K562 (cell line): Measurements from ENCODE around the gene PDE2A. TPM values are rescaled to one million over a fixed set of nuclear protein-coding genes. Genes with fewer than 3 reads are reported as not detected.

Experiments
- ATAC-seq: fragments of 200-7000 bp; cut with Tn5 transposase; 3 replicates; pipeline ENCODE4 v1.9.1; 2020; ENCODE audit warnings: moderate library complexity
- BruUV-seq: library from RNA; stranded (reverse); fragments of 400-500 nt; replicated peaks from 2 replicates; lab custom pipeline; 2021; lab: Mats Ljungman, UMichigan
- CTCF ChIA-PET: fragments of 300-600 bp; formaldehyde crosslinking; extraction: SDS; loops from one replicate; lab custom pipeline; 2021; ENCODE audit warnings: low intra/inter-chr PET ratio; lab: Yijun Ruan, JAX
- POLR2A ChIA-PET: fragments of 300-600, 350-650 bp; sonication (Branson Sonifier 250); formaldehyde crosslinking; extraction: SDS; loops from one replicate; lab custom pipeline; 2021; ENCODE audit warnings: antibody characterized with exemption, inconsistent platforms; lab: Yijun Ruan, JAX
- DNase-seq, 4 experiments: peaks; one replicate each; pipeline versions ENCODE4 v3.0.0 to v3.0.0-alpha.2; 2011 to 2018; ENCODE audit warnings: low spot score in 3 of 4, mixed read lengths in 3 of 4; ENCODE audit errors: extremely low read depth in 1 of 4
- FAIRE-seq: peaks from 2 replicates; lab custom pipeline; 2011; peaks lifted over from hg19 to GRCh38; lab: Jason Lieb, UNC
- H2AFZ ChIP-seq: 2 replicates; pipeline ENCODE4 v1.6.0; 2011; ENCODE audit warnings: low read depth, low read length, control low read depth, inconsistent platforms
- H3K27ac ChIP-seq: fragments of 200-600 bp; 3 replicates; pipeline ENCODE4 v1.8.0; 2011; ENCODE audit warnings: low read depth, mild to moderate bottlenecking, control low read depth, inconsistent platforms, low read length, moderate library complexity, mixed read lengths; ENCODE audit errors: extremely low read depth
- H3K27me3 ChIP-seq, 2 experiments: fragments of 300-600 bp in 1 of 2; 2 replicates in 1 of 2; 3 replicates in 1 of 2; pipeline versions ENCODE4 v1.6.0 to v1.8.0; 2011; ENCODE audit warnings: inconsistent platforms in 2 of 2, low read length in 2 of 2, mild to moderate bottlenecking in 1 of 2, mixed read lengths in 1 of 2, moderate library complexity in 1 of 2; ENCODE audit not compliant: control insufficient read depth in 2 of 2, insufficient read depth in 2 of 2
- H3K36me3 ChIP-seq: fragments of 300-600 bp; 3 replicates; pipeline ENCODE4 v1.8.0; 2011; ENCODE audit warnings: mild to moderate bottlenecking, low read length, inconsistent platforms; ENCODE audit not compliant: control insufficient read depth, insufficient read depth
- H3K4me1 ChIP-seq, 2 experiments: fragments of 200-600 bp in 1 of 2; replicated peaks in 1 of 2; 2 replicates in 1 of 2; 3 replicates in 1 of 2; pipeline versions ENCODE4 v1.5.1 to v1.8.0; 2011; ENCODE audit warnings: inconsistent platforms in 2 of 2, low read length in 2 of 2, mild to moderate bottlenecking in 1 of 2, mixed read lengths in 1 of 2, moderate library complexity in 1 of 2; ENCODE audit not compliant: control insufficient read depth in 2 of 2, insufficient read depth in 2 of 2
- H3K4me2 ChIP-seq: 2 replicates; pipeline ENCODE4 v1.6.1; 2011; ENCODE audit warnings: low read length, control low read depth, inconsistent platforms, mixed read lengths; ENCODE audit not compliant: insufficient read depth
- H3K4me3 ChIP-seq: fragments of 200-600 bp; sonication (generic), shearing (Covaris generic); 2 replicates; pipeline ENCODE4 v1.5.1; 2016; ENCODE audit warnings: control low read depth, inconsistent platforms
- H3K79me2 ChIP-seq: fragments of 200-600 bp; 3 replicates; pipeline ENCODE4 v1.8.0; 2011; ENCODE audit warnings: low read length, inconsistent platforms; ENCODE audit not compliant: control insufficient read depth, insufficient read depth
- H3K9ac ChIP-seq, 2 experiments: 2 replicates each; pipeline versions ENCODE4 v1.6.0 to v1.6.1; 2011; ENCODE audit warnings: low read depth in 2 of 2, low read length in 2 of 2, control low read depth in 1 of 2, inconsistent platforms in 1 of 2, mild to moderate bottlenecking in 1 of 2, mixed read lengths in 1 of 2; ENCODE audit not compliant: insufficient read depth in 1 of 2
- H3K9me1 ChIP-seq: one replicate; pipeline ENCODE4 v1.6.0; 2011; ENCODE audit warnings: inconsistent platforms, mild to moderate bottlenecking, low read length, moderate library complexity; ENCODE audit not compliant: control insufficient read depth, insufficient read depth
- H3K9me3 ChIP-seq: replicated peaks from 2 replicates; pipeline ENCODE4 v1.5.1; 2011; ENCODE audit warnings: low read depth, low read length, inconsistent platforms; ENCODE audit not compliant: control insufficient read depth, insufficient read depth
- H4K20me1 ChIP-seq: replicated peaks from 2 replicates; pipeline ENCODE4 v1.6.1; 2011; ENCODE audit warnings: low read length, inconsistent platforms, mixed read lengths; ENCODE audit not compliant: control insufficient read depth, insufficient read depth
- ADNP ChIP-seq: fragments of 200-800 bp; sonication (Bioruptor generic); IDR thresholded peaks from 2 replicates; pipeline ENCODE4 v1.6.1; 2016; ENCODE audit warnings: missing genetic modification characterization, missing compliant biosample characterization
- BRD9 ChIP-seq: fragments of 450-650 bp; IDR thresholded peaks from 2 replicates; pipeline ENCODE4 v1.6.1; 2018; ENCODE audit warnings: low read depth; ENCODE audit not compliant: partially characterized antibody
- BRF1 ChIP-seq: IDR thresholded peaks from 3 replicates; pipeline ENCODE4 v1.6.1; 2011; ENCODE audit warnings: borderline replicate concordance, mild to moderate bottlenecking; ENCODE audit not compliant: insufficient read length; ENCODE audit errors: extremely low read depth
- CBX5 ChIP-seq: IDR thresholded peaks from 2 replicates; pipeline ENCODE4 v1.6.1; 2014; ENCODE audit warnings: low read depth, borderline replicate concordance
- CBX8 ChIP-seq: fragments of 200-600 bp; sonication (generic); IDR thresholded peaks from 2 replicates; pipeline ENCODE4 v1.6.1; 2012; ENCODE audit warnings: borderline replicate concordance, mixed run types, low read depth, mild to moderate bottlenecking, moderate library complexity, mixed read lengths, low read length, control low read depth, inconsistent platforms; ENCODE audit not compliant: poor library complexity, severe bottlenecking; ENCODE audit errors: extremely low read depth
- ELK3 ChIP-seq: fragments of 450-650 bp; formaldehyde crosslinking; IDR thresholded peaks from 2 replicates; pipeline ENCODE4 v1.4.0; 2020; ENCODE audit warnings: mild to moderate bottlenecking
- MEIS2 ChIP-seq: fragments of 450-650 bp; IDR thresholded peaks from 2 replicates; pipeline ENCODE4 v1.6.1; 2014; ENCODE audit warnings: mild to moderate bottlenecking; ENCODE audit not compliant: partially characterized antibody
- MTA3 ChIP-seq: fragments of 450-650 bp; formaldehyde crosslinking; IDR thresholded peaks from 2 replicates; pipeline ENCODE4 v1.6.1; 2017; ENCODE audit warnings: mild to moderate bottlenecking, borderline replicate concordance
- SMC3 ChIP-seq: conservative IDR thresholded peaks from 2 replicates; pipeline ENCODE4 v1.6.1; 2011; ENCODE audit warnings: low read depth, low read length, improper control_type of control experiment; ENCODE audit not compliant: insufficient read depth
- SP2 ChIP-seq: IDR thresholded peaks from 2 replicates; pipeline ENCODE4 v1.6.1; 2011; ENCODE audit warnings: mild to moderate bottlenecking, low read depth, low read length, moderate library complexity; ENCODE audit not compliant: poor library complexity, severe bottlenecking; ENCODE audit errors: extremely low read depth
- TCF7 ChIP-seq: sonication (generic); IDR thresholded peaks from 2 replicates; pipeline ENCODE4 v1.6.1; 2016; ENCODE audit warnings: antibody characterized with exemption, borderline replicate concordance
- ZNF217 ChIP-seq: sonication (generic); formaldehyde crosslinking; IDR thresholded peaks from 2 replicates; pipeline ENCODE4 v1.8.0; 2022; ENCODE audit warnings: mild to moderate bottlenecking, missing genetic modification reagents
- ZNF324 ChIP-seq: fragments of 250-450 bp; sonication (Bioruptor Pico); IDR thresholded peaks from 2 replicates; pipeline ENCODE4 v1.4.0; 2020; ENCODE audit warnings: mild to moderate bottlenecking
- ZNF740 ChIP-seq, 3 experiments: fragments of 200-800 bp in 1 of 3; sonication (Bioruptor generic) in 1 of 3; sonication (generic) in 1 of 3; formaldehyde crosslinking in 1 of 3; IDR thresholded peaks; 2 replicates each; pipeline versions ENCODE4 v1.6.1 to v1.8.0; 2016 to 2022; ENCODE audit warnings: mild to moderate bottlenecking in 2 of 3, missing compliant biosample characterization in 2 of 3, missing genetic modification characterization in 2 of 3, missing genetic modification reagents in 1 of 3
- ZNF79 ChIP-seq: fragments of 250-450 bp; sonication (Bioruptor Pico); IDR thresholded peaks from 2 replicates; pipeline ENCODE4 v1.4.0; 2020; ENCODE audit warnings: low read depth, mild to moderate bottlenecking, moderate library complexity
- WGBS: fragments of 100-300 bp; shearing (Covaris generic); methylation state at CpG from one replicate; pipeline ENCODE4 v1.1.6; 2016; ENCODE audit warnings: low coverage, mixed read lengths; ENCODE audit not compliant: insufficient coverage; ENCODE audit errors: missing lambda C conversion rate; 5-methylcytosine and 5-hydroxymethylcytosine counted together
- in situ Hi-C: fragments of 300-500 bp; cut with MboI; formaldehyde crosslinking; loops from 4 replicates; pipeline ENCODE4 v1.15.0; 2018; ENCODE audit warnings: inconsistent platforms, mixed read lengths
- intact Hi-C: fragments of 100-400 bp; cut with micrococcal nuclease; formaldehyde crosslinking; loops from 2 replicates; pipeline ENCODE4 v1.14.2; 2022
- polyA plus RNA-seq, 8 experiments: library from polyadenylated mRNA; depleted of rRNA in 4 of 8; stranded (reverse) in 5 of 8; unstranded in 3 of 8; fragments of >200 nt; fragmentation: Nextera tagmentation in 2 of 8; fragmentation: Illumina TruSeq in 1 of 8; extraction: Ambion mirVana in 2 of 8; extraction: Trizol in 1 of 8; gene quantifications; 2 replicates each; pipeline versions ENCODE4 v1.2.1 to v1.2.3, GENCODE V29; 2011 to 2014; ENCODE audit warnings: inconsistent platforms in 1 of 8, missing spikeins in 1 of 8
- total RNA-seq, 7 experiments: library from RNA; depleted of rRNA in 6 of 7; stranded (reverse); fragments of >200 nt in 6 of 7; fragmentation: Illumina TruSeq in 2 of 7; extraction: Trizol in 2 of 7; gene quantifications; 2 replicates each; pipeline versions ENCODE4 v1.2.1 to v1.2.3, GENCODE V29; 2011 to 2021; ENCODE audit warnings: low replicate concordance in 1 of 7

PDE2A gene
- total and polyA plus RNA-seq, 9 of the 15 experiments (the other 6 are each of a cell fraction or from before 2014, with no cell fraction given): 0.07 to 15.2 (median 1.6) TPM; not detected in 1

- ChIA-PET CTCF (interaction anchor here (1.2 kb wide), 1 partner anchor 52 kb away, joined by 5 read pairs; no protein-coding TSS in a partner anchor), POLR2A (no interaction called here)
- TF ChIP-seq ZNF79: no peak
- no peak for TF ChIP-seq BRD9
- no peak for TF ChIP-seq ADNP
- TF ChIP-seq SMC3: no peak
- no peak for TF ChIP-seq ELK3 (CRISPR knock-in tag)
- TF ChIP-seq ZNF324 (CRISPR knock-in tag): no peak
- no peak for TF ChIP-seq TCF7
- TF ChIP-seq MEIS2: no peak
- no peak for TF ChIP-seq SP2
- no peak for TF ChIP-seq BRF1
- no peak for TF ChIP-seq CBX8
- no peak for TF ChIP-seq ZNF217 (CRISPR knock-in tag)
- TF ChIP-seq ZNF740 (CRISPR knock-in tag; IDR thresholded peaks at IDR 0.05): no peak
- no peak for TF ChIP-seq ZNF740 (tag; IDR thresholded peaks at IDR 0.05)
- no peak for TF ChIP-seq CBX5
- no peak for TF ChIP-seq MTA3
- intact Hi-C loops (loop anchor here (2.0 kb wide), 1 partner anchor 43 kb away; no protein-coding TSS in a partner anchor), in situ Hi-C loops (no loop called here)
- peaks cover 0 to 20% of the 10 kb centered on the region in 2 experiments; a peak in 3 of 5 replicates for H3K4me1 ChIP-seq
- H3K36me3 ChIP-seq: no peaks in the 10 kb centered on the region
- H3K4me2 ChIP-seq: peak overlapping the region; percentile 56; the same call in 1 of the 2 replicates
- BruUV-seq: no TSS peak
- H3K27ac ChIP-seq: no peak overlapping the region
- peaks cover 6% of the 10 kb centered on the region; the same call in 1 of the 2 replicates for H4K20me1 ChIP-seq
- peak overlapping the region; percentile 12; the same call in 1 of the 2 replicates for H3K4me3 ChIP-seq
- no peaks in the 10 kb centered on the region for H3K79me2 ChIP-seq
- no peak for ATAC-seq
- peak overlapping the region in 1 of 2 experiments; percentile 73; a peak in 2 of 4 replicates for H3K9ac ChIP-seq
- H2AFZ ChIP-seq: no peak overlapping the region
- DNase-seq: no peak
- WGBS: 6% methylated on average over 12 of the region's 12 CpGs
- H3K9me1 ChIP-seq: no peaks in the 10 kb centered on the region
- H3K27me3 ChIP-seq: peaks cover 30 to 52% of the 10 kb centered on the region in 2 experiments
- H3K9me3 ChIP-seq: no peaks in the 10 kb centered on the region
- FAIRE-seq: no peak
Observed at GRCh38 chr11:72641522-72642042, 32.6 kb downstream of the PDE2A start.
